ENCODE measurements around the gene DAAM2. TPM values are rescaled to one million over a fixed set of nuclear protein-coding genes. Genes with fewer than 3 reads are reported as not detected.

Gene DAAM2
- total RNA-seq, 2 donors from 2014 or later: 10.1 to 12.2 TPM

- no peaks in the 10 kb centered on the region for H3K4me1 ChIP-seq
- ATAC-seq (no peak), DNase-seq (no peak)
- no peaks in the 10 kb centered on the region for H3K36me3 ChIP-seq (replicated peaks in 1 of 2; ENCODE audit: insufficient read depth in 1 of 2, low read depth in 2 of 2)
- H3K9me3 ChIP-seq: no peaks in the 10 kb centered on the region
- TF ChIP-seq POLR2A (IDR thresholded peaks at IDR 0.05): no peak
- no peak for TF ChIP-seq CTCF (IDR thresholded peaks at IDR 0.05)
- intact Hi-C loops (cut with DNase I): no loop called here
- H3K4me3 ChIP-seq: no peak overlapping the region
- WGBS, 2 donors: 80 to 90% methylated on average over 4 of the region's 4 CpGs
- no peaks in the 10 kb centered on the region for H3K27me3 ChIP-seq
- no peak overlapping the region for H3K27ac ChIP-seq
Measured at GRCh38 chr6:39836606-39837005, 44.4 kb downstream of the DAAM2 start.

GRCh38 chr6:39839445-39839844 lies 47.3 kb downstream of the DAAM2 start:
- ATAC-seq: no peak
- TF ChIP-seq POLR2A (IDR thresholded peaks at IDR 0.05) (no peak), CTCF (IDR thresholded peaks at IDR 0.05) (no peak)
- H3K36me3 ChIP-seq (replicated peaks in 1 of 2; ENCODE audit: insufficient read depth in 1 of 2, low read depth in 2 of 2): no peaks in the 10 kb centered on the region
- H3K9me3 ChIP-seq: no peaks in the 10 kb centered on the region
- H3K4me3 ChIP-seq: no peak overlapping the region
- H3K27me3 ChIP-seq: no peaks in the 10 kb centered on the region
- DNase-seq: no peak
- no peaks in the 10 kb centered on the region for H3K4me1 ChIP-seq
- 56 to 69% methylated on average over 1 of the region's 1 CpG for WGBS, 2 donors
- intact Hi-C loops (cut with DNase I): no loop called here
- H3K27ac ChIP-seq: no peak overlapping the region

GRCh38 chr6:39840781-39841180 lies 48.6 kb downstream of the DAAM2 start:
- H3K27ac ChIP-seq: no peak overlapping the region
- H3K9me3 ChIP-seq: no peaks in the 10 kb centered on the region
- H3K4me3 ChIP-seq: no peak overlapping the region
- DNase-seq (no peak), ATAC-seq (no peak)
- intact Hi-C loops (cut with DNase I): no loop called here
- 58 to 65% methylated on average over 3 to 4 of the region's 6 CpGs for WGBS, 2 donors
- TF ChIP-seq CTCF (IDR thresholded peaks at IDR 0.05) (no peak), POLR2A (IDR thresholded peaks at IDR 0.05) (no peak)
- H3K36me3 ChIP-seq (replicated peaks in 1 of 2; ENCODE audit: insufficient read depth in 1 of 2, low read depth in 2 of 2): no peaks in the 10 kb centered on the region
- no peaks in the 10 kb centered on the region for H3K4me1 ChIP-seq
- H3K27me3 ChIP-seq: no peaks in the 10 kb centered on the region

GRCh38 chr6:39841291-39841690 lies 49.1 kb downstream of the DAAM2 start:
- TF ChIP-seq POLR2A (IDR thresholded peaks at IDR 0.05) (no peak), CTCF (IDR thresholded peaks at IDR 0.05) (no peak)
- Histone ChIP-seq H3K36me3 (replicated peaks in 1 of 2; ENCODE audit: insufficient read depth in 1 of 2, low read depth in 2 of 2) (no peaks in the 10 kb centered on the region), H3K9me3 (no peaks in the 10 kb centered on the region), H3K4me3 (no peak overlapping the region), H3K27ac (no peak overlapping the region), H3K4me1 (no peaks in the 10 kb centered on the region), H3K27me3 (no peaks in the 10 kb centered on the region)
- DNase-seq (no peak), ATAC-seq (no peak)
- WGBS, 2 donors: 40 to 48% methylated on average over 2 to 3 of the region's 3 CpGs
- intact Hi-C loops (cut with DNase I): no loop called here

- Histone ChIP-seq H3K4me1 (peaks cover 3% of the 10 kb centered on the region), H3K4me3 (no peak overlapping the region), H3K36me3 (replicated peaks in 1 of 2; ENCODE audit: insufficient read depth in 1 of 2, low read depth in 2 of 2) (no peaks in the 10 kb centered on the region), H3K27me3 (no peaks in the 10 kb centered on the region), H3K9me3 (no peaks in the 10 kb centered on the region), H3K27ac (no peak overlapping the region)
- WGBS, 2 donors: 98 to 99% methylated on average over 4 of the region's 4 CpGs
- no peak for ATAC-seq
- intact Hi-C loops (cut with DNase I): no loop called here
- DNase-seq: no peak
- TF ChIP-seq CTCF (IDR thresholded peaks at IDR 0.05): no peak
- no peak for TF ChIP-seq POLR2A (IDR thresholded peaks at IDR 0.05)
Measured at GRCh38 chr6:39841923-39842322, 49.7 kb downstream of the DAAM2 start.

Measured in body of pancreas (tissue), 4 donors.